HG03280 (cell line): ENCODE measurements around the gene FOSB.
A peak's percentile ranks its signal among the peaks of the same experiment; 100 is the strongest.
"Not testable (repeated sequence)": the region's sequence is repeated elsewhere in the genome, so short reads cannot be mapped to it uniquely, and the experiment has no call there.

ENCODE experiments used
- ATAC-seq: cut with Tn5 transposase; IDR thresholded peaks from one replicate; pipeline ENCODE4 v1.9.1; 2021; ENCODE audit warnings: mild to moderate bottlenecking, moderate library complexity; ENCODE audit not compliant: unreplicated experiment

The FOSB gene

GRCh38 chr19:45467456-45468158, at the start of gene FOSB:
Gene FOSB (plus strand): TSS chr19:45467996. CDS start chr19:45468587, 591 bp downstream.
- ATAC-seq: peak; percentile 44

GRCh38 chr19:45418802-45419201, 49.0 kb upstream of the FOSB start:
- no peak for ATAC-seq

GRCh38 chr19:45419396-45419795, 48.4 kb upstream of the FOSB start:
- ATAC-seq: peak; percentile 38

GRCh38 chr19:45419895-45420294, 47.9 kb upstream of the FOSB start:
- ATAC-seq: no peak

GRCh38 chr19:45420356-45420755, 47.4 kb upstream of the FOSB start:
- no peak for ATAC-seq

- no peak for ATAC-seq
Measured at GRCh38 chr19:45420871-45421270, 46.9 kb upstream of the FOSB start.

- no peak for ATAC-seq
Measured at GRCh38 chr19:45421947-45422498, 45.8 kb upstream of the FOSB start.

- ATAC-seq: no peak
Measured at GRCh38 chr19:45423033-45423588, 44.7 kb upstream of the FOSB start.

- peak; percentile 75 for ATAC-seq
Measured at GRCh38 chr19:45423589-45424190, 44.1 kb upstream of the FOSB start, which contains the start of gene ERCC1. Gene ERCC1 (minus strand): TSS chr19:45423917. CDS start chr19:45423374, 543 bp downstream.

- ATAC-seq: no peak
Measured at GRCh38 chr19:45424191-45425058, 43.4 kb upstream of the FOSB start.

- ATAC-seq: no peak
Measured at GRCh38 chr19:45428384-45429231, 39.2 kb upstream of the FOSB start.

- ATAC-seq: not testable (repeated sequence)
Measured at GRCh38 chr19:45429896-45430295, 37.9 kb upstream of the FOSB start.

- not testable (repeated sequence) for ATAC-seq
Measured at GRCh38 chr19:45431008-45431407, 36.8 kb upstream of the FOSB start.

- not testable (repeated sequence) for ATAC-seq
Measured at GRCh38 chr19:45432543-45432942, 35.3 kb upstream of the FOSB start.

- no peak for ATAC-seq
Measured at GRCh38 chr19:45437328-45437727, 30.5 kb upstream of the FOSB start.

GRCh38 chr19:45439190-45439568, 28.6 kb upstream of the FOSB start:
- no peak for ATAC-seq

GRCh38 chr19:45439569-45440258, 28.1 kb upstream of the FOSB start:
- ATAC-seq: peak; percentile 65

- ATAC-seq: no peak
Measured at GRCh38 chr19:45440259-45440638, 27.5 kb upstream of the FOSB start.

GRCh38 chr19:45440873-45441654, 26.7 kb upstream of the FOSB start:
- no peak for ATAC-seq
